A549 treated with Hydrocortisone at 1 μM for 4 hours (cell line): ENCODE results near the gene C22orf23. TPM values are rescaled to one million over a fixed set of nuclear protein-coding genes. Genes with fewer than 3 reads are reported as not detected.

Experiments
- total RNA-seq: library from RNA; stranded (reverse); fragments of 200-300 nt; extraction: Qiagen RNA extraction; gene quantifications from 5 replicates; pipeline ENCODE4 v1.2.3, GENCODE V29; 2022

The C22orf23 gene
- total RNA-seq, result 0.21 to 0.37 TPM (median 0.28 TPM) in 5 replicates

GRCh38 chr22:37953437-37954179 is at the start of gene C22orf23, which contains the start of gene POLR2F:
TSS of gene C22orf23 (minus strand) at chr22:37953601. CDS start at chr22:37953149, 452 bp downstream.
TSS of gene POLR2F (plus strand) at chr22:37953699. CDS start at chr22:37953788, 89 bp downstream.

GRCh38 chr22:37983860-37984791 is 30.7 kb upstream of the C22orf23 start, which contains the start of gene SOX10:
TSS of gene SOX10 (minus strand) at chr22:37984555. CDS start at chr22:37983784, 771 bp downstream.

GRCh38 chr22:37905534-37906363 is 47.7 kb downstream of the C22orf23 start, which contains the start of gene MICALL1:
TSS of gene MICALL1 (plus strand) at chr22:37906297. CDS start at chr22:37906423, 126 bp downstream.

Other genes starting within 250 kb of the C22orf23 start
- gene GCAT, start 145.7 kb downstream of the C22orf23 start, total RNA-seq, result 2.8 to 4.3 TPM (median 3.2 TPM) in 5 replicates
- gene GALR3, start 130.2 kb downstream of the C22orf23 start, total RNA-seq, result not detected in 5 replicates
- gene ANKRD54, start 109.3 kb downstream of the C22orf23 start, total RNA-seq, result 18.6 to 24.2 TPM (median 22.0 TPM) in 5 replicates
- 259 to 295 TPM (median 283 TPM) in 5 replicates for gene EIF3L, start 104.2 kb downstream of the C22orf23 start, total RNA-seq
- gene MICALL1, start 47.3 kb downstream of the C22orf23 start, total RNA-seq, result 17.4 to 21.6 TPM (median 20.8 TPM) in 5 replicates
- gene POLR2F, start 98 bp upstream of the C22orf23 start, total RNA-seq, result 105 to 148 TPM (median 134 TPM) in 5 replicates
- gene SOX10, start 31.0 kb upstream of the C22orf23 start, total RNA-seq, result 0.10 TPM in 1 of 5 replicates, not detected in the others
- 10.4 to 14.3 TPM (median 11.2 TPM) in 5 replicates for gene PICK1, start 103.8 kb upstream of the C22orf23 start, total RNA-seq
- gene SLC16A8, start 130.6 kb upstream of the C22orf23 start, total RNA-seq, result not detected in 5 replicates
- 5.3 to 8.0 TPM (median 7.2 TPM) in 5 replicates for gene BAIAP2L2, start 157.1 kb upstream of the C22orf23 start, total RNA-seq
- 3.7 to 5.3 TPM (median 4.4 TPM) in 5 replicates for gene PLA2G6, start 228.2 kb upstream of the C22orf23 start, total RNA-seq
- 19.8 to 27.5 TPM (median 20.8 TPM) in 5 replicates for gene MAFF, start 248.4 kb upstream of the C22orf23 start, total RNA-seq